ENCODE results near the gene CFAP299. TPM values are rescaled to one million over a fixed set of nuclear protein-coding genes. Genes with fewer than 3 reads are reported as not detected.

The CFAP299 gene
- total RNA-seq, 1 donor from 2014 or later: 0.25 TPM

DNA sequence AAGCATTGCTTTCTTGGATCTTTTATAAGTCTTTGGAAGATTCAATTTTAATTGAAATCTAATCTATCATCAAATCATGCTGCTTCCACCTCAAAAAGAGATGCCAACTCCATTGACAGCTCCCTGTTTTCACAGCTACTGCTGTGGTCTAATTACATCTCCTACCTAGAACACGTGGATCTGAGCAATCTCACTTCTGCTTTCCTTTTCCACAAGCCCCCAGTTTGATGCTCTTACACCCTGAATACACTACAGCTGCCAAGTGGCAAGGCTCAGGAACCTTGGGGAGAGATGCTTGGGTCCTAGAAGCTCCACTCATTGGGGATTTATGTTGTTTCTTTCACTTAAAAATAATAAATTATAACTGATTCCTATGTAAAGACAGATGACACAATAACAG lies 172.0 kb downstream of the CFAP299 start:
- no peak for DNase-seq (ENCODE audit: low read depth)

DNA sequence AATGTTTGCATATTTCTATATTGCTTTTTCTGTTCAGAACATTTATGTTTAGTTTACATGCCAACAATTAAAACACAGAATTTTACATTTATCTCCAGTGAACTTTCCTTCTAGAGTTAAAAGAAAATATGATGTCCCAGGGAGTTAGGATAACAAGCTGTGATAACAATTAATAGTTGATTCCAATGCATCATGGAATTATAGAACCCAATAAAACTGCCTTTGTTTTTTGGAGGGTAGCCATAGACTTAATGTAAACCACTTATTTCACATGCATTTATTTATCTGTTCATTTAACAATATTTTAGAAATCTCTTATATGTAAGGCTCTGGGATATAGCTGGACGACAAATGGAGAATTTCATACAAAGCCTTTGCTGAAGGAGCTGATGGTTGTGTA lies 180.0 kb downstream of the CFAP299 start:
- no peak for DNase-seq (ENCODE audit: low read depth)

DNA sequence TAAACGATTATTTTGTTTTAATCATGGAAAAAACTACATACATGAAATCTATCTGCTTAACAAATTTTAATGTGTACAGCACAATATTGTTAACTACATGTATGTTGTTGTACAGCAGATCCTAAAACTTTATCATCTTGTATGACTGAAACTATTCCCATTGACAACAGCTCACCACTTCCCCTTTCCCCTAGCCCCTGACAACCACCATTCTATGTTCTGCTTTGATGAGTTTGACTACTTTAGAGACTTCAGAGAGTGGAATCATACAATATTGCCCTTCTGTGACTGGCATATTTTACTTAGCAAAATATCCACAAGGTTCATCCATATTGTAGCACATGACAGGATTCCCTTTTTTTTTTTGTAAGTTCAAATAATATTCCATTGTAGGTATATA lies 185.9 kb downstream of the CFAP299 start:
- DNase-seq (ENCODE audit: low read depth): no peak

DNA sequence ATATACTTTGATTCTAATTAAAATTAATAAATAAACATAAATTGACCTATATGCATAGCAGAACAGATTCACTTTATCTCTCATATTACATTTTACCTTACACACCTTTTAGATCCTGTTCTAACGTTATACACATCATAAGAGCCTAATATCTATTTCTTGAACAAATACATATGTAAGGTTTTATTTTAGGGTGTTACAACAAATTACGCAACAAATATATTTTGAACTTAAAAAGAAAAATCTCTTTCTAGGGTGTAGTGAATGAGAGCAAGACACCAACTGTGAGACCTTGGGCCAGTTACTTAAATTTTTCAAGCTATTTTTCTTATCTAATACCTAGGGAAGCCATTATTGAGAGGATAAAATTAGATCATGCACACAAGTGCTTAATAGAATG lies 191.2 kb downstream of the CFAP299 start:
- DNase-seq (ENCODE audit: low read depth): no peak

DNA sequence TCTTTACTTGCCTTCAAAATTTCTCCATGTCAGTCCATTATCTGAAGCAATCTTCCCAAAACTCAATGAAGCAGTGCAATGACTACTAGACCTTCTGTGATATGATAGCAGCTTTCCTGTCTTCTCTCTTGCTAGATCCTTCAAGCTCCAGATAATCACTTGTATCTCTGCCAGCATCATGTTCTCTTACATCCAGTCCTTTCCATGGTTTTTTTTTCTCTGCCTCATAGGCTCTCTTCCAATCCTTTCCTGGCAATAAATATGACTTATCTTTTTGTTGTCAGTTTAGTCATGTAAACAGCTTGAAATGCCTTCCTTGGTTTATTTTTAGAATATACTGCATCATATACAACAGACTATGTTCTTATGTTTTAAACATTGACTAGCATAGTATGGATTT lies 193.5 kb downstream of the CFAP299 start:
- no peak for DNase-seq (ENCODE audit: low read depth)

DNA sequence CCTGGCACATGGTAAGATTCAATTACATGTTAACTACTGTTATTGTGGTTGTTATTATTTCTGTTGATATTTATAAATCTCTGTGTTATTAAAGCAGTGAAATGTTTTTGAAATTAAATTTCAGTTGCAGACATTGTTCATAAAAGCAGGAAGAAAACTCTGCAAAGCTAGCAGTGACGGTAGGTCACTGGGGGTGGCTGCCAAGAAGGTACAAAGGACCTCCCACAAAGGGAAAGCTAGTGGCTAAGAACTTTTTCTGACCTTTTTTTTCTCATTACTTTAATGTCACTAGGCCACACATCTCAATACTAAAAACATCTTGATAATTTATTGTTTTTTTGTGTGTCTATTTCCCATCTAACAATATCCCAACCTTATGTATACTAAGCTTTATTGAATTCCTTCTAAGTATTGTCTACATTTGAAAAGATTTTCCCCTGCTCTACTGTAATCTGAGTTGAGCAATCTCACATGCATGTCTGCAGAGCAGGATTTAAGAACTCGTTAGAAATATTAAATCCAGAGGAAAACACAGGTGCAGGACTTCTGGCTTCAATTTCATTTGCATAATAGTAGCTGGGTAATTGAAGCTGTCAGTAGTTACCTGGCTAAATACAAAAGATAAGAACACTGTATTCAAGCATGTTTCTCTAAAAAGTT lies 197.3 kb downstream of the CFAP299 start:
- DNase-seq (ENCODE audit: low read depth): peak; percentile 4

DNA sequence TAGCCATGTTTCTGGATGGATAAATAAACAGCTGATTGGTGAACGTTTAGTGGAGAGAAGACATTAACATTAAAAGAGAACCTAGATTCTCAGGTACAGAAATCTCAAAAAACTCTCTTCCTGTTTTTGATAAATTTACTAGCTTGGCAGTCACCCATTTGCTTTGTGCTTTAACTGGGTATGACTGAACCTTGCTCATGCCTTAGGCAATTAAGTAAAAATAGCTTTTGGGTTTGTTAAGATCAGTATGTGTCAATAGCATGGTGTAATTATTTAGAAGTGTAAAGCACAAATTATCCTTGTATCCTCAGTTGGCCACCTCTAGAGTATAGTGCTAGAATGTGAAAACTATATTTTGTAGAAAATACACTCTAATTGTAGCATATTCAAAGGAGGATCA lies 200.0 kb downstream of the CFAP299 start:
- peak; percentile 67 for DNase-seq (ENCODE audit: low read depth)

DNA sequence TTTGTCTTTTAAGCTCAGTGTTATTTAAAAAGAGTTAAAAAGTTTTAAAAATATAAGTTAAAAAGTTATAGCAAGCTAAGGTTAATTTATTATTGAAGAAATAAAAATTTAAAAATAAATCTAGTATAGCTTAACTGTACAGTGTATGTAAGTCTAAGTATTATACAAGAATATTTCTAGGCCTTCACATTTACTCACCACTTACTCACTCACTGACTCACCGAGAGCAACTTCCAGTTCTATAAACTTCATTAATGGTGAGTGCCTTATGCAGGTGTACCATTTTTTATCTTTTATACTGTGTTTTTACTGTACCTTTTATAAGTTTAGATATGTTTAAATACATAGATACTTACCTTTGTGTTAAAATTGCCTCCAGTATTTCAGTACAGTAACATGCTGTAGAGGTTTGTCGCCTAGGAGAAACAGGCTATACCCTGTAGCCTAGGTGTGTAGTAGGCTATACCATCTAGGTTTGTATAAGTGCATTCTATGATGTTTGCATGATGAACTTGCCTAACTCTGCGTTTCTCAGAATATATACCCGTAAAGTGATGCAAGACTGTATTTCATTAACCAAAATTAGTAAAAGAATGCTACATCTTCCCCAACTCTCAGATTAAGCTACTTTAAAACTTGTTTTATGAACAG lies 202.9 kb downstream of the CFAP299 start:
- DNase-seq (ENCODE audit: low read depth): peak; percentile 52

DNA sequence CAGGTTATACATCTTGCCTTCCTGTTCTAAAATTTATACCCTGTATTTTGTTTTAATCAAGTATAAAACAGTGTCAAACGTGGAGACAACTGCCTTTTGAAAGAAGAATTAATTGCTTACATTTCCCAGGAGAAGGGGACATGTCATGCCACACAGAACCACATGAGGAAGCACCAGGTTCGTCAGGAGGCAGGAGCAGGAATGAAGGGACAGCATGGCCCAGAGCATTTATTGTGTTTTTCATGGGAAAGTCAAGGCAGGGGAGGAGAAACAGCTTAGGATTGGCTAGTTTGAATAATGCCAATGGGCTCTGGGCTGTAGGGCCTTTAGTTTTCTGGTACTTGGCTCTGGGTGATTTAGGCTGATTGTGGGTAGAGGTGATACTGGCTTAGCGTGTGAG lies 203.7 kb downstream of the CFAP299 start:
- DNase-seq (ENCODE audit: low read depth): no peak

DNA sequence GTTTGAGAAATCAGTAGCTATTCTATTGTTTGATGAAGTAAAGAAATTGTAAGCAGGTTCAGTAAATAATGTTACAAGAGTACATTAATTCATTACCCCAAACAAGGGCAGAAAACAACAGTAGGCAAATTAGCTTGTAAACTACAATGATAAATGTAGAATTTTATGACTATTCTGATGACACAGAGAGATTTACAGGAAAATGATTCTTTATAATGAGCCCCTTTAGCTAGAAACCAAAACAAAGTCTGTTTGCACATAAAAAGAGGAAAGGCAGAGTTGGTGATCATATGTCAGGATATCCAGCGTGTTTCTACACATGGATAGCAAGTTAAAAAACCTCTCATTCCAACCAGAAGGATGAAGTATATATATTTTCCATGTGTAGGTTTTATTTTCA lies 204.8 kb downstream of the CFAP299 start:
- DNase-seq (ENCODE audit: low read depth): no peak

DNA sequence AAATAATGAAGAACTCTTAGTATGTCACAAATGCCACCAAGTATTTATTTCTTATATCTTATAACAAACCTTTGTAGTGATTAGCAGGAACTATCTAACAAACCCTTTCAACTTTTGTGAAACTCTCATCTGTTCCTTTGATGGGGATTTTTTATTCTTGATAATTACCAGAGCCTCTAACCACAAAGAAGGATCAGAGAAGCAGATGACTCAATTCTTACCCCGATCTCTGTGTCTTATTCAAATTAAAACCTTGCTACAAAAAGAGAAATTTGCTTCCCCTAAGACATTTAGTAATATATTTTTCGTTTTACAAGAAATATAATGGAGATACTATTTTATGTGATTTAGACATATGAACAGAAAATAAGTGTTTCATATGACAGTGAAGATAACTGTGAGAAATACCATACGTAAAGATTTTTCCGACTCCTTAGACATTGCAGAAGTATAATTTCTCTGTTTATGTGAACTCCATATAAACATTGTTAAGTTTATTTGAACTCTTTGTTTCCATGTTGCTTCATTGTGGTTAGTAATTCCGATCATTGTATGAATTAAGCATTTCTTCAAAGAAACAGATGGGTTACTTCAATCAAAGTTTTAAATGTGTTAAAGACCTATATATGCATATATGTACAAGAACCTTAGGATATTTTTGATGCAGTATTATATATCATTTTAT lies 205.4 kb downstream of the CFAP299 start:
- peak; percentile 9 for DNase-seq (ENCODE audit: low read depth)

DNA sequence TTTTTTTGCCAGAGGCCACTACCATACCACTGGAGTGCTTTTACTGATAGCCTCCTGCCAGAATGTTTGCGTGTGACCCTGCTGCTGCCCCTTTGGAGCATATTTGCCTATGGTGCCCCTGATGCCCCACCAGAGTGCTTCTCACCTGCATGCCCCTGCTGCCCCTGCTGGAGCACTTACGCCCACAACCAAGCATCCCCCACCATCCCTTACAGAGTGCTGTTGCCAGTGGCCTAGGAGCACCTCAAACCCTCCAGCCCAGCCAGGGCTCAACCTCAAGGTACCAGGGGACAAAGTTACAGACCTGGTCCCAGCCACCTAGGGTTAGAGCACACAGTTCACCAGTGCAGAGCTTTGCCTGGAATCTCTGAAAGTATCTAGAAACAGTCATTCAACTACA lies 207.2 kb downstream of the CFAP299 start:
- DNase-seq (ENCODE audit: low read depth): no peak

DNA sequence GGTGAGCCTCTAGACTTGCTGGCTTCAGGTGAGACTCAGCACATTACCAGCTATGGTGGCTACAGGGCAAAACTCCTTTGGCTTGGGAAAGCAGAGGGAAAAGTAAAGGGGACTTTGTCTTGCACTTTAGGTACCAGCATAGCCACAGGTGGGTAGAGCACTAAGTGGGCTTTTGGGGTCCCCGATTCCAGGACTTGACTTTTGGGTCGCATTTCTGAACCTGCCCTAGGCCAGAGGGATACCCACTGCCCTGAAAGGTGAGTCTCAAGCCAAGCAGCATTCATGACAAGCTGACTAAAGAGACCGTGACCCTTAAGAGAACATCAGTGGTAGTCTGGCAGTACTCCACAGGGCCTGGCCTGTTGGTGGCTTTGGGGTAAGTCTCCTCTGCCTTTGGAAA lies 224.8 kb downstream of the CFAP299 start:
- no peak for DNase-seq (ENCODE audit: low read depth)

DNA sequence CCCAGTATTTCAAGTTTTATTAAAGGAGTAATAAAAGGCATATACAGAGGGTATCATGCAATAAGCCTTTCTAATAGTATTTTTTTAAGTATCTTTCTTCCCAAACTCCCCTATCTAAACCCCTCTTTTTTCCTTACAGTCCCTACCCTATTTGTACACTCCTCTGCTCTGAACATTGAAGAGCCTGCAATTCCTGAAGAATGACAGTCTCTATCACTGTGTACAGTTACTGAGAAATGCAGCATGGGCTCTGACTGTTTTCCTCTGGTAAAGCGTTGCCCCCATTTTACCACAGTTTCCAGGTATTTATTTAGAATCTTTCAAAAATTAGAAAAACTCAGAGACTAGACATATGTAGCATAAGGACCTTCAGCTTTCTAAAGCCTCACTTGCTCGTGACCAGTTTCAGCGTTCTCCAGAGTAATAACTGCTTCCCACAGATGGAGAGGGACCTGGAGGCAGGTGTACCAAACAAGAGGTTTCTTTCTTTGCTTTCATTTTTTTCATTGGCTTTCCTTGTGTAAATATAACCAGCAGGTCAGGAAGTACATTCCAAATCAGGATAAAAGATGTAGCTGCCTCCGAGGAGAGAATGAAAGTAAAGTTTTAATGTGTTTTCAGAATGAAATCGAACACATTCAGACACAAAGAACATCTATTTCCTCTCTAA lies 230.8 kb downstream of the CFAP299 start:
- DNase-seq (ENCODE audit: low read depth): peak; percentile 23

DNA sequence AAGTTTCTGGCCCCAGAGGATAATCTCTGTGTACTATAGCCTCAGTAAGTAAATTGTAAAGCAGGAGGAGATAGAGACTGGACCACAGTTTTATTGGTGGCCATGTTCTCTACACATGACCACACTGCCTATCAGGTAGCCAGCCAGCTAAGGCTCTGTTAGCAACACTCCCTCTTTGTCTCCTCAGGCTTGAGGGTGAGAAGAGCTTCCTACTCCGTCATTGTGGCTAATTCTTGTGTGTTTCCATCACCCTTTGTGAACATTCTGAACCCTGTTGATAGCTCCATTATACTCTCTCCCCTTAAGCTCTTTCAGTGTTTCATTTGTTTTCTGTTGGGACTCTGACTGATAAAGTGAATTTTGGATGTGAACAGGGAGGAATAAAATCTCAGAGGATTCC lies 233.4 kb downstream of the CFAP299 start:
- DNase-seq (ENCODE audit: low read depth): no peak

DNA sequence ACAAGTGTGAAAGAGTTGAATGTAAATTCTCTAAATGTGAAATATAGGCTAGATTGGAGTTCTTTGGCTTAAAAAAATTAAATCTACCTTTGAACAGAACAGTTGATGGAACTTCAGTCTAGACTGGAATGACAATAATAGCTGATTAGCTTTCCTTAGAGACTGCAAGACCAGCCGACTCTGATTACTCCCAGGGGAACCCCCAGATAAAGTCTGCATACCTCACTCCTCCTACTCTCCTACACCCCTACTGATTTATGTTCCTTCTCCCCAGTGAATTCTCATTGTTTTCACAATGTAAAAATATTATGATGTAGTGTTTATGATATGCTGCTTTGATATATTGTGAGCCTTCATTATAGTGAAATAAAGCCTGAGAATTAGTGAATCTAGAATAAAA lies 241.3 kb downstream of the CFAP299 start:
- peak; percentile 25 for DNase-seq (ENCODE audit: low read depth)

DNA sequence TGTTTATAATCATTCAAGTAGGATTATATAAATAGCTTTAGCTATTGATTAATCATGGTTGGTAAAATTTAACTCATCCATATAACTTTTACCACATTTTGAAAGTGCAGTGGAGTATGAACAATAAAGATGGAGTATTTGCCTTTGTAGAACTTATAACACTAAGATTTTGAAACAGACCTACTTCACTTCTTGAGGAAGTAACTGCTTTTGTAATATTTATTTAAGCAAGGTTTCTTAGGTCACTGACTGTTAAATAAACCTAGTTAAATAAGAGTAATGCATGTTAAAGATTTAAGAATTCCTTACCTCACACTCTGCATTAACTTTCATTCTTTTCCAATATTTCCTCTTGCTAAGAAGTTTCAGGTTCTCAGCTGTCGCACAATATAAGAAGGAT lies 242.5 kb downstream of the CFAP299 start:
- DNase-seq (ENCODE audit: low read depth): peak; percentile 92

DNA sequence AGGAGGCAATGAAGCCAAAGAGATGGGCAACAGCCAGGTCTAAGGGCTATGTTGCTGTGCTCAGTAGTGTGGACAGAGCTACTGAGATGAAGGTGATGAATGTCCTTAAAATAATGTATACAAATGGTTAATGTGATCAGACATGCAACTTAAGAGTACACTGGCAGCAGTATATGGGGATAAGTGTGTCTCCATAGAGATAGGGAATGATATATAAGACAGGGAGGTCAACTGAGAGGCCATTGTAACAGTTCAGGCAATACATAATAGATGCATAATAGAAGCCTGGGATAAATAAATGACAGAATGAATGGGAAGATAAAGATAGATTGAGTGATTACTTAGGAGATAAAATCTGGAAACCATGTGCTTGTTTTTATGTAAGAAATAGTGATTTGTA lies 250.0 kb downstream of the CFAP299 start:
- DNase-seq (ENCODE audit: low read depth): no peak

DNA sequence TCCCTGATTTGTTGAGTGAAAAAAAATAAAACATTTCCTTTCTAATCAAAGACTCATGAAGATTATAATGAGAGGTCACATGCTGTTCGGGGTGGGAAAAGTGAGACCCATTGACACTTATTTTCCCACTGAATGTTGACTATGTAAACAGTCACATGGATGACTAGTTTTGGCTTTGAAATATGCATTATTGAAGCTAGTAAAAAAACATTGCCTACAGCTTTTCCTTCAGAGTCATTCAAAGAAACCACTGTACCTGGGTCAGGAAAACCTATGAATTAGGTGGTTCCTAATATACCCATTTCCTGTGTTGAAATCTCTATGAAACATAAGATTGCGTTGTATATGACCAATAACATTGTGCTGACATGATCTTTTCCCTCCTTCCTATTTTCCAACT lies 251.2 kb downstream of the CFAP299 start:
- peak; percentile 86 for DNase-seq (ENCODE audit: low read depth)

DNA sequence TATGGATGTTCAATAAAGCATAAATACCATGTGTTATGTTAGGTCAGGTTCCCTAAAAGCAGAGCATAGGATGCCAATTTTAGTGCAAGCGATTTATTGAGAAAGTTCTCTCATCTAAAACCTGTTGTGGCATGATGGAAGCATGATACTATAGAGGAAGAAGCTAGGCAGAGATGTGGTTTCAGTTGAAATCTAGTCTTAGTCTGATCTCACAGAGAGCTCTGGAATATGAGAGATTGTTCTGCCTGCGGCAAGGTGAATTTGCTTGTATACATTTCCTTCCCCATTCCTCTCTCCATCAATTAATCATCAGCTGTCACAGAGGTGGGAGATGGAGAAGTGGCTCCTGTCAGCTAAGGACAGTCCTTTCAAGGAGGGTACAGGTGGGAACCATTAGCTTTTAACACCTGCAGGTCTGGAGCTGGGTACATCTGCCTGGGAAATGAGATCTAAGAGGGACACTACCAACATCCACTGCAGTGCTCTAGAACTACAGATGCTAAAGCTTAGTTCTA lies 252.4 kb downstream of the CFAP299 start:
- DNase-seq (ENCODE audit: low read depth): no peak

DNA sequence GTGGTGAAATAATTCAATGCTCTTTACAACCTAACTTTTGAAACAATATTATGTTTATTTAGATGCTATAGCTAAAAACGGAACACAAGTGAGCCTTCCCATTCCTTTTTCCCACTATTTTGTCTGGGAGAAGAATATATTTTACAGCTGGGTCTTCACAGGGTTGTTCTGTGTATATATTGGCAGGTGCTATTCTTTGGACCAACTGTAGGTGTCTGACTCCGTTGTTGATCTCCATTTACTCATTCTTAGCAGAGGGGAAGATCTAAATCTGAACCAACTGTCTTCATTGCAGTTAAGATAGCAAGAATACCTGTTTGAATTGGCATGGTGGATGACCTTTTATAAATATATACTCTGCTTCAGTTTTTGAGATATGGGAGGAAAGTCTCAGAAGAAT lies 257.4 kb downstream of the CFAP299 start:
- no peak for DNase-seq (ENCODE audit: low read depth)

DNA sequence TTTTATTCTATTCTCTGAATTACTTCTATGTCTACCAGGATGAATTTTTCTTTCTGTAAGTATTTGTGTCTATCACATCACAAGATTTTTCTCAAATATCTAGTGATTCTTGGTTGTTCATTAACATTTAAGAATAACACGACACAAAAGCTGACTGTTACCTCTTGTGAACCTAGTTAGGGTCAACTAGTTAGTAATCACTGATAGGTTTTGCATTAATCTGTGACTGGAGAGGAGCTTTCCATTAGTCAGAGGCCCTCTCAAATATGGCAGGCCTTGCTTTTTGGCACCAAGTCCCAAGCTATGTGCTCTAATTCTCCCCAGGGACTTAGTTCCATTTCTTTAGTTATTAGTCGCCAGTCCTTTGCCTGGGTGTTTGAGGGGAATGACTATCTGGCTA lies 259.2 kb downstream of the CFAP299 start:
- DNase-seq (ENCODE audit: low read depth): peak; percentile 91

Measured in renal cortical epithelial cell (primary cell).